Measurements from ENCODE around the gene ALOX15B.
"Not testable (repeated sequence)": the region's sequence is repeated elsewhere in the genome, so short reads cannot be mapped to it uniquely, and the experiment has no call there.

The ALOX15B gene

GRCh38 chr17:8056976-8057625 lies 18.2 kb downstream of the ALOX15B start:
- WGBS, 2 experiments (ENCODE audit: insufficient coverage in 2 of 2) = 93 to 95% methylated on average over 14 to 16 of the region's 17 CpGs
- peaks cover 9% of the 10 kb centered on the region for H3K4me1 ChIP-seq (ENCODE audit: control insufficient read depth, insufficient read depth, low read length, poor library complexity, severe bottlenecking)
- no peaks in the 10 kb centered on the region for H3K9me3 ChIP-seq (ENCODE audit: control insufficient read depth, low read length)
- no peaks in the 10 kb centered on the region for H3K36me3 ChIP-seq (ENCODE audit: control insufficient read depth, insufficient read depth, low read length)
- H3K4me3 ChIP-seq (ENCODE audit: extremely low read depth, insufficient read depth, low read length, poor library complexity, severe bottlenecking) = peak overlapping the region; percentile 12
- H3K27ac ChIP-seq (ENCODE audit: low read depth, low read length, severe bottlenecking) = no peak overlapping the region

- peak overlapping the region; percentile 1 for H3K4me3 ChIP-seq (ENCODE audit: extremely low read depth, insufficient read depth, low read length, poor library complexity, severe bottlenecking)
- WGBS, 2 experiments (ENCODE audit: insufficient coverage in 2 of 2) = 5 to 18% methylated on average over 10 to 12 of the region's 14 CpGs
- H3K36me3 ChIP-seq (ENCODE audit: control insufficient read depth, insufficient read depth, low read length) = no peaks in the 10 kb centered on the region
- no peak overlapping the region for H3K27ac ChIP-seq (ENCODE audit: low read depth, low read length, severe bottlenecking)
- no peaks in the 10 kb centered on the region for H3K9me3 ChIP-seq (ENCODE audit: control insufficient read depth, low read length)
- H3K4me1 ChIP-seq (ENCODE audit: control insufficient read depth, insufficient read depth, low read length, poor library complexity, severe bottlenecking) = peaks cover 9% of the 10 kb centered on the region
Observed at GRCh38 chr17:8057691-8058114, 18.8 kb downstream of the ALOX15B start.

GRCh38 chr17:8059131-8059530 lies 20.3 kb downstream of the ALOX15B start:
- Histone ChIP-seq H3K27ac (ENCODE audit: low read depth, low read length, severe bottlenecking) (no peak overlapping the region), H3K4me3 (ENCODE audit: extremely low read depth, insufficient read depth, low read length, poor library complexity, severe bottlenecking) (no peak overlapping the region), H3K4me1 (ENCODE audit: control insufficient read depth, insufficient read depth, low read length, poor library complexity, severe bottlenecking) (peaks cover 12% of the 10 kb centered on the region), H3K9me3 (ENCODE audit: control insufficient read depth, low read length) (no peaks in the 10 kb centered on the region), H3K36me3 (ENCODE audit: control insufficient read depth, insufficient read depth, low read length) (no peaks in the 10 kb centered on the region)
- 64 to 89% methylated on average over 5 to 7 of the region's 7 CpGs for WGBS, 2 experiments (ENCODE audit: insufficient coverage in 2 of 2)

DNA sequence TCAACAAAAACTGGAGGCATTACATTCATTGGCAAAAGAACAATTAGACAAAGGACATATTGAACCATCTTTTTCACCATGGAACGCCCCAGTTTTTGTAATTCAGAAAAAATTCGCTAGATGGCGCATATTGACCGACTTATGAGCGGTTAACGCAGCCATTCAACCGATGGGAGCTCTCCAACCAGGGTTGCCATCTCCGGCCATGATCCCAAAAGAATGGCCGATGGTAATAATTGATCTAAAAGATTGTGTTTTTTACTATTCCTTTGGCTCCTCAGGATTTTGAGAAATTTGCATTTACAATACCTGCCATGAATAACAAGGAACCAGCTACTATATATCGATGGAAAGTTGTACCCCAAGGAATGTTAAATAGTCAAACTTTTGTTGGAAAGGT lies 21.4 kb downstream of the ALOX15B start:
- WGBS, 2 experiments (ENCODE audit: insufficient coverage in 2 of 2) = 6% methylated on average over 9 of the region's 10 CpGs
- Histone ChIP-seq H3K4me3 (ENCODE audit: extremely low read depth, insufficient read depth, low read length, poor library complexity, severe bottlenecking) (no peak overlapping the region), H3K36me3 (ENCODE audit: control insufficient read depth, insufficient read depth, low read length) (no peaks in the 10 kb centered on the region), H3K4me1 (ENCODE audit: control insufficient read depth, insufficient read depth, low read length, poor library complexity, severe bottlenecking) (peaks cover 12% of the 10 kb centered on the region), H3K9me3 (ENCODE audit: control insufficient read depth, low read length) (no peaks in the 10 kb centered on the region), H3K27ac (ENCODE audit: low read depth, low read length, severe bottlenecking) (no peak overlapping the region)

DNA sequence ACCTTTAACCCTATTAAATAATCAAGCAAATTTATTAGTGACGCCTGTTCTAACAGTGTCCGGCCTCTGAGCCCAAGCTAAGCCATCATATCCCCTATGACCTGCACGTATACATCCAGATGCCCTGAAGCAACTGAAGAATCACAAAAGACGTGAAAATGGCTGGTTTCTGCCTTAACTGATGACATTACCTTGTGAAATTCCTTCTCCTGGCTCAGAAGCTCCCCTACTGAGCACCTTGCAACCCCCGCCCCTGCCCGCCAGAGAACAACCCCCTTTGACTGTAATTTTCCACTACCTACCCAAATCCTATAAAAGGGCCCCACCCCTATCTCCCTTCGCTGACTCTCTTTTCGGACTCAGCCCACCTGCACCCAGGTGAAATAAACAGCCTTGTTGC lies 23.0 kb downstream of the ALOX15B start:
- not testable (repeated sequence) for H3K27ac ChIP-seq (ENCODE audit: low read depth, low read length, severe bottlenecking); H3K4me1 ChIP-seq (ENCODE audit: control insufficient read depth, insufficient read depth, low read length, poor library complexity, severe bottlenecking); H3K9me3 ChIP-seq (ENCODE audit: control insufficient read depth, low read length); H3K36me3 ChIP-seq (ENCODE audit: control insufficient read depth, insufficient read depth, low read length); H3K4me3 ChIP-seq (ENCODE audit: extremely low read depth, insufficient read depth, low read length, poor library complexity, severe bottlenecking)
- 12 to 17% methylated on average over 7 to 8 of the region's 8 CpGs for WGBS, 2 experiments (ENCODE audit: insufficient coverage in 2 of 2)

GRCh38 chr17:8062435-8062806 lies 23.6 kb downstream of the ALOX15B start:
- Histone ChIP-seq H3K9me3 (ENCODE audit: control insufficient read depth, low read length) (no peaks in the 10 kb centered on the region), H3K4me3 (ENCODE audit: extremely low read depth, insufficient read depth, low read length, poor library complexity, severe bottlenecking) (no peak overlapping the region), H3K36me3 (ENCODE audit: control insufficient read depth, insufficient read depth, low read length) (no peaks in the 10 kb centered on the region), H3K27ac (ENCODE audit: low read depth, low read length, severe bottlenecking) (no peak overlapping the region), H3K4me1 (ENCODE audit: control insufficient read depth, insufficient read depth, low read length, poor library complexity, severe bottlenecking) (peaks cover 3% of the 10 kb centered on the region)
- WGBS, 2 experiments (ENCODE audit: insufficient coverage in 2 of 2) = 19 to 20% methylated on average over 5 of the region's 8 CpGs

DNA sequence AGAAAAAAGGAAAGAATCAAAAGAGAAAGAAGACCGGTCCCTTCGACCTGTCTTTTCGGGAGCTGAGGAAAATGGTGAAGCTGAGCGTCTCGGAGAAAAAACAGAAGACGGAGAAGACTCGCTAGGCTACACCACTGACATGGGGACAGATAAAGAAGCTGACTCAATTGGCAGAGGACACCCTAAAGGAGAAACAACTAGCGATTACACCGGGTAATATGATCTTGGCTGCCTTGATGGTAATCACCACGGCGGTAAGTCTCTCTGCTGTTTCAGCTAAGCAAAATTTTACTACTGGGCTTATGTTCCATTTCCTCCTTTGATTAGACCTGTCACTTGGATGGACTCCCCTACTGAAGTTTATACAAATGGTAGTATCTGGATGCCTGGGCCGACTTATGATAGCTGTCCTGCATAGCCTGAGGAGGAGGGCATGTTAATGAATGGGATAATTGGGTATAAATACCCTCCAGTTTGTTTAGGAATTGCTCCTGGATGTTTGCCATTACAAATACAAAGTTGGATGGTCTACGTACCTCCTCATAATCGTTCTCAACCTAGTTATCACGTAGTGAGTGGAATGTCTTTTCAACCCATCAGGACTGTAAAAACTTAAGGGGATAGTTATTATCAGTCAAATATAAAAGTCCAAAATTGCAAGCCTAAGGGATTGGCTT lies 24.1 kb downstream of the ALOX15B start:
- no peaks in the 10 kb centered on the region for H3K9me3 ChIP-seq (ENCODE audit: control insufficient read depth, low read length)
- WGBS, 2 experiments (ENCODE audit: insufficient coverage in 2 of 2) = 2 to 5% methylated on average over 11 to 12 of the region's 15 CpGs
- H3K27ac ChIP-seq (ENCODE audit: low read depth, low read length, severe bottlenecking) = no peak overlapping the region
- H3K4me1 ChIP-seq (ENCODE audit: control insufficient read depth, insufficient read depth, low read length, poor library complexity, severe bottlenecking) = peaks cover 3% of the 10 kb centered on the region
- H3K4me3 ChIP-seq (ENCODE audit: extremely low read depth, insufficient read depth, low read length, poor library complexity, severe bottlenecking) = no peak overlapping the region
- H3K36me3 ChIP-seq (ENCODE audit: control insufficient read depth, insufficient read depth, low read length) = no peaks in the 10 kb centered on the region

GRCh38 chr17:8063761-8064534 lies 25.1 kb downstream of the ALOX15B start:
- WGBS, 2 experiments (ENCODE audit: insufficient coverage in 2 of 2) = 6 to 11% methylated on average over 3 to 9 of the region's 28 CpGs
- Histone ChIP-seq H3K4me3 (ENCODE audit: extremely low read depth, insufficient read depth, low read length, poor library complexity, severe bottlenecking) (no peak overlapping the region), H3K4me1 (ENCODE audit: control insufficient read depth, insufficient read depth, low read length, poor library complexity, severe bottlenecking) (peaks cover 3% of the 10 kb centered on the region), H3K9me3 (ENCODE audit: control insufficient read depth, low read length) (no peaks in the 10 kb centered on the region), H3K36me3 (ENCODE audit: control insufficient read depth, insufficient read depth, low read length) (no peaks in the 10 kb centered on the region), H3K27ac (ENCODE audit: low read depth, low read length, severe bottlenecking) (no peak overlapping the region)

- Histone ChIP-seq H3K9me3 (ENCODE audit: control insufficient read depth, low read length) (no peaks in the 10 kb centered on the region), H3K4me3 (ENCODE audit: extremely low read depth, insufficient read depth, low read length, poor library complexity, severe bottlenecking) (no peak overlapping the region), H3K4me1 (ENCODE audit: control insufficient read depth, insufficient read depth, low read length, poor library complexity, severe bottlenecking) (peaks cover 3% of the 10 kb centered on the region), H3K36me3 (ENCODE audit: control insufficient read depth, insufficient read depth, low read length) (no peaks in the 10 kb centered on the region), H3K27ac (ENCODE audit: low read depth, low read length, severe bottlenecking) (no peak overlapping the region)
- WGBS, 2 experiments (ENCODE audit: insufficient coverage in 2 of 2) = 100% methylated on average over 1 of the region's 6 CpGs; no CpG with 5 or more reads in 1 of the 2 experiments
Observed at GRCh38 chr17:8064561-8065019, 25.7 kb downstream of the ALOX15B start.

- 62 to 85% methylated on average over 9 to 14 of the region's 15 CpGs for WGBS, 2 experiments (ENCODE audit: insufficient coverage in 2 of 2)
- Histone ChIP-seq H3K4me3 (ENCODE audit: extremely low read depth, insufficient read depth, low read length, poor library complexity, severe bottlenecking) (no peak overlapping the region), H3K4me1 (ENCODE audit: control insufficient read depth, insufficient read depth, low read length, poor library complexity, severe bottlenecking) (peaks cover 3% of the 10 kb centered on the region), H3K27ac (ENCODE audit: low read depth, low read length, severe bottlenecking) (no peak overlapping the region), H3K9me3 (ENCODE audit: control insufficient read depth, low read length) (no peaks in the 10 kb centered on the region), H3K36me3 (ENCODE audit: control insufficient read depth, insufficient read depth, low read length) (no peaks in the 10 kb centered on the region)
Observed at GRCh38 chr17:8066841-8067775, 28.2 kb downstream of the ALOX15B start.

Data from mesodermal cell (in vitro differentiated cells).